DMS114 treated with DMSO at 0.1 percent for 48 hours (cell line): ENCODE data around the gene UBE2G1.
"Not testable (repeated sequence)": the region's sequence is repeated elsewhere in the genome, so short reads cannot be mapped to it uniquely, and the experiment has no call there.

ENCODE experiments used
- DNase-seq: peaks from one replicate; lab custom pipeline; 2025; ENCODE audit not compliant: unreplicated experiment; lab: John Stamatoyannopoulos, UW

The UBE2G1 gene

DNA sequence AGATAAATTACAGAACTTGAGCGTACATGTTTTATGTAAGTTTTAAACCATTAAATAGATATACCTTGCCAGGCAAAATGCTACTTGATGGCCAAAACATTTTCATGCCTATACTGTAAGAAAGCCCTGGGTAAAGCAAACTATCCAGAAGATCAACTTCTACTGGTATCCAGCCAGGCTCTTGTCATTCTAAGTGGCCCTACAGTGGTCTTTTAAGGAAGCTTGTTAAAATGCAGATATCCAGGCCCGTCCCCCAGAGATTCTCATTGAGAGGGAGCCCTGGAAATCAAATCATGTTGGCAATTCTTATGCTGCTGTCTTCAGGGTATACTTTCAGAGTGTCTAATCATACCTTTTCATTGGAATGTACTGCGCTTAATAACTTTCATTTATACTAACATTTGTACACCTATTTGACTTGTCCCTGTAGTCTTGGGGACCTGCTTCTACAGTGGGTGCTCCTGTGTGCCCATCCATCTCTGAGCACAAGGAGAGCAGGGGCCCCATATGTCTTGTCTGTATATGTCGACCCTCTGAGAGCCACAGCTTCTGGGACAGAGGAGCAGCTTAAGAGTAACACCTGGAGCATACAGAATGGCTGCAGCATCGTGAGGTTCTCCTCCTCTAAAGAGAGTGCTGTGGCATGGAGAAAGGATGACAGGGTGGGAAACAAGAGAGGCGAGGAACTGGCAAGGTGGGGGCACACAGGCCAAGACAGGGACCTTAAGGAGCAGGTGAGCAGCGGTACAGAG lies 59.1 kb downstream of the UBE2G1 start:
- DNase-seq: no peak

DNA sequence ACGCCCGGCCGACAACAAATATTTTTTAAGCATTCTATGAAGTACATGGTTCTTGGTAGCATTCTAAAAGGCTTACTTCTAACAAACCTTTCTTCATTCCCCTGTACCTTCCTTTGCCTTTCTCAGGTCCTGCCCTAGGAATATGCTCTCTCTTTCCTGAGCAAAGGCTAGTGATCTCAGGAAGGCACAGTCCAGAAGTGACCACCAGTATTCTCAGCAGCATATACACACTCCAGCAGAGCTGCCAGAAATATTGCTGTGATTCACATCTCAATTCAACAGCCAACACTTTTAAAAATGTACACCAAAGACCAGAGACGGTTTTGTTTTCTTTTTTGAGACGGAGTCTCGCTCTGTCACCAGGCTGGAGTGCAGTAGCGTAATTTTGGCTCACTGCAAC lies 61.3 kb downstream of the UBE2G1 start:
- no peak for DNase-seq

DNA sequence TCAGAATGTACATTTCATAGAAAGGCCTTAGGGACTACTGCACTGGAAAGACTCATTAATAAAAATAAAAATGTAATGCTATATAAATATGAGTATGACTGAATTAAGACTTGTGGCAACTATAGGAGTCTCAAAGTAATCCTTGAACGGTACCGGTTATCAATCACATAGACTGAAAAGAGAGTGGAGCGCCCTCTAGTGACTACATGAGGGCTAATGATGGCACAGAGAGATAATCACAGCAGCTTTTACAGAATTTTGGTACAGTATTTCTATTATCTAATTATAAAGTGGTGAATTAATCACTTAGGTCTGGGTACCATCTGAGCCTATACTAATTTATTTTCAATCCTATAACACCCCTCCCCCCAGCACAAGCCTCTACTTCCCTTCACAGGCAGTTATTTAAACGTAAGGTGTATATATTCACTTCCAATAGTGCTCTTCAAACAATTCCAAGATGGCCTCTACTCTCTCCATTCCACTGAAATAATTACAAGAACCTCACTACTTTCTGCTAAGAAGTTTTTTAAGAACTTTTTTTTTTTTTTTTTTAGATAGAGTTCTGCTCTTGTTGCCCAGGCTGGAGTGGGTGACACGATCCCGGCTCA lies 62.0 kb downstream of the UBE2G1 start:
- peak; percentile 32 for DNase-seq

DNA sequence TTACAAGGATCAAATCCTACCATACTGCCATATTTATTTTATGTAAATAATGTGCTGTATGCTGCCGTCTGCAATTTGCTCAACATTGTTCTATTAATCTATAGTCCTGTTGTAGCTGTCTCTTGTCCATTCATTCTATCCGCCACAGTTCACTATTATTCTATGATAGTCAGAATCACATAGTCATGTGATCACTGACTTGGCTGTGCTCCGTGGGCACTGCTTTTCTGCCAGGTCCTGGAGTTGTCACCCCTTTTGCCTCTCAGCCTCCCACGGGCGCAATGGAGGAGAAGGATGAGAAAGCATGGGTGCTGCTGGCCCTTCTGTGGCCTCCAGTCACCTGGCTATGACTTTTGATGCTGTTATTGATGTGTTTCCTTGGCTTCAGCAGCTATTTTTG lies 65.4 kb downstream of the UBE2G1 start:
- DNase-seq: no peak

DNA sequence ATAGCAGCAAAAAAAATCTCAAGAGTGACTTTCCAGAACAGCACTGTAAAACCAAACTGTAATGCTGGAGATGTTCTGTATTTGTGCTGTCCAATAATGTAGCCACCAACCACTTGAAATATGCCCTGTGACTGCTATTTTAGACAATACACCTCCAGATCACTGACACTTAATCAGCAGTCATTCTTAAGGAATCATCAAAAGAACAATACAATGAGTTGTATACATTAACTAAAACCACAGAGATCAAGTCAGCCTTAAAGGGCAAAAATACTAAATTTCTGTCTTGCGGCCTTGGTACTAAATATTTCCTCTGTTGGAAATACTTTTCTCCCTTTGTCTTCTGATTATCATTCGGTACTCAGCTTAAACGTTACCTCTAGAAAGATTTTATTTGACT lies 69.1 kb downstream of the UBE2G1 start:
- DNase-seq: no peak

DNA sequence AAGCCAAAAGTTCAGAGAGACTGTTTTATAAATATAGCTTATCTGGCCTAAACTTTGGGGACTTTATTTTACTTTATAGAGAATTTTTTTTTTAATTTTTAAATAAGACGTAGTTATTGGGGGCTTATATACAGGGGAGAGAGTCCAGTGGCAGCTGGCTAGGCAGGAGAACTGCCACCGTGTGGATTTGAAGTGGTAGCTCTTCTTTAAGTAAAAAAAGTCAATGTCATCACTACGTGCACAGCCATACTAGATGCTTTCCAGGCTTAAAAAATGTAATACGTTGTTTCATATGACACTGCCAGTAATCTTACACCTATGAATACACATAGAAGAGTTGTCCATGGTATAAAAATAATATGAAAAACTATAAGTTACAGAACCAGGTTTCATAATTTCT lies 70.8 kb downstream of the UBE2G1 start:
- DNase-seq: no peak

DNA sequence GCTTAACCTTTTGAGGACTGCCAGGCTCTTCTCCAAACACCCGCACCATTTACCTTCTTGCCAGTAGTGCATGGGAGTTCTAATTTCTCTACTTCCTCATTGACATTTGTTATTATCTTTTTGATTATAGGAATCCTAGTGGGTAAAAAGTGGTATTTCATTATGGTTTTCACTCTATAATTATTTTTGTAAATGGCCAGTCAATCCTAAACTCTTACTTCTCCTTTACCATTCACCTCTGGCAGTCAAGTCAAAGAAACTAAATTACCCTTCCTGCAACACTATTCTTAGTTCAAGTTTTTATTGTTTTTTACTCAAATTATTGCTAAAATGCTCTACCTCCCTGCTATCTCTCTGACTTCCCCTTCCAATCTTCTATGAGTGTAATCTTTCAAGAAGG lies 72.9 kb downstream of the UBE2G1 start:
- DNase-seq: no peak

DNA sequence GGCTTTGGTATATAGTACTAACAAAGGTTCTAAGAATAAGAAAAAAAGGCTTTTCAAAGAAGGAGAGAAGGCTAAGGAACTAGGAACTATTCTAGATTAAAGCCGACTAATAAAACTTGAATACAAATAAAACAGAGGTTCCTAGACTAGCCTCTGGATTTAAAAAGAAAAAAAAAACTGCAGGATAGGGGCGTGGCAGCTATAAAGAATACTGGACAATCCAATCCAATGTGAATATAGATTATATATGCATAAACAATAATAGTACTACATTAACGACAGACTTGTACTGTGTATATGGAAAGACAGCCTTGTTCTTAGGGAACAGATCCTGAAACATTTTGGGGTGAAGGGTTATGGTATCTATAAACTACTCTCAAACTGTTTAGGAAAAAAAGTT lies 78.8 kb downstream of the UBE2G1 start:
- DNase-seq: no peak

DNA sequence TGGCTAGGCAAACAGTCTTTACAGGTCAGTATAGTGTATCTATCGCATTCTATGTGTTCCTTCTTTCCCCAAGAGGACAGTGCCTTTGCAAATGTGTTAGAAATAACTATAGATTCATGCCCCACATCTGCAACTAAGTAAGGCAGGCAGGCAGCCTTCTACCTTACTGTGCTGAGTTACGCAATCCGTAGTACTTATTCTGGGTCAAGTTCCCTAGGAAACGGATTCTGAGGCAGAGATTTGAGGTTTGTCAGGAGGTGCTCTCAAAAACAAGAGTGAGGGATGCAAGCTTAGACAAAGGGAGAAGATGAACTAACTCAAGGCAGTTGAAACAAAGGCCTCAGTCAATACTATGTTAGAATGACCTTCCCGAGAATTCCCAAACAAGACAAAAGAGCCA lies 90.0 kb downstream of the UBE2G1 start:
- DNase-seq: no peak

DNA sequence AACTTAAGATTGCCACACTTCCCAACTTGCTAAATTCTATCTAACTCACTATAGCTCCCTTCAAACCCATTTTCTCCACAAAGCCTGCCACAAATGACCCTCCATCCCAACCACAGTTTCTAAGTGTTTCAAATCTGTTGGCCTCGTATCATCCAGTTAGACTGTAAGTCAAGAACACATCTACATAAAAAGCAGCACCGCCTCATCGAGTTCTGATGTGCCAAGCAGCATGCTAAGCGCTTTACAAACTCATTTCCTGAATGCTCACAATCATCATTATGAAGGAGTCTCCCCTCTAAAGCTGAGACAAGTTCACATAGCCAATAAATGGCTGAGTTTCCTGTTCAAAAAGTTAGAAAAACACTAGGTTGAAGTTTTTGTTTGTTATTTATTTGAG lies 93.5 kb downstream of the UBE2G1 start:
- DNase-seq: no peak

DNA sequence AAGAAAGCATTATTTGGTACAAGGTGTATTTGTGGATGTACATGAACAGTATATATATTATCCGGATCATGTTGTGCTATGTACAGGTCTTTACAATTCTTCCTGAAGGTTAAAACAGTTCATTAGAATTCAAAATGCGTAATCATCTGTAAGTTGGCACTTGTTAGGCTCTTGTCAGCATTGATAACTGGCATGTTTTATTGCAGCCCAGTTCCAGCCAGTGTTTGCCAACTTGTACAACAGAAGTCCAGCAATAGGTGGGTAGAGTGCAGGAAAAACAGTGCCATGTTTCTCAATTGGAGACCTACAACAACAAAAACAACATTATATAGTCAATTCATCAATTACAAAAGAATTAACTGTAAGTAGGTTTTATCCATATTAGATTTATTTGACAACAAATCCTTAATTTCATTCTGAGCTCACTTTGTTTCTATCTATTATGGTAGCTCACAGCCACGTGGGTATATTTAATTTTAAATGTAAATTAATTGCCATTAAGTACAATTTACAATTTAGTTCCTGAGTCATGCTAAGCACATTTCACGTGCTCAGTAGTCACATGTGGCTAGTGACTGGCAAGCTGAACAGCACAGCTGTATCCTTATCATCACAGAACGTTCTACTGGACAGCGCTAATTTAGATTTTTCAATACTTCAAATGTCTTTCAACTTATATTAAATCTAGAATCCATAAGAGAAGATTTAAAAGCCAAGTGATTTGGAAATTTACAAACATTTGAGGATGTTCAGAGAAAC lies 94.1 kb downstream of the UBE2G1 start:
- DNase-seq: no peak

DNA sequence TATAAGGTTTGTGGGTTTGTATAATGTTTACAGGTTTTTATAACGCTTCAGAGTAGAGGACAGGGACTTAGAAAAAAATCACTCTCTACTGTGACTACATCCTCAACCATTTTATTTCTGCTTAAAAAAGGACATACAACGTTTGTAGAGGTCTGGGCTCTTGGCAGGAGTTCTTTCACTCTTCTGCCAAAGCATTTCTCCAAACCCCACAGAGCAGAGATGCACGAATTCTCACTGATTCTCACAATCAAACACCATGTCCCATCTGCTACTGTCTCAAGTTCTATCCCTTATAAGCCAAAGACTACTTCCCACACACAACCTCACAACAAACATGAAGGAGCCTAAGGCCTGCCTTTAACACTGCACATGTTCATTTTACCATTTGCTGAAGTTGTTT lies 95.7 kb downstream of the UBE2G1 start:
- no peak for DNase-seq

DNA sequence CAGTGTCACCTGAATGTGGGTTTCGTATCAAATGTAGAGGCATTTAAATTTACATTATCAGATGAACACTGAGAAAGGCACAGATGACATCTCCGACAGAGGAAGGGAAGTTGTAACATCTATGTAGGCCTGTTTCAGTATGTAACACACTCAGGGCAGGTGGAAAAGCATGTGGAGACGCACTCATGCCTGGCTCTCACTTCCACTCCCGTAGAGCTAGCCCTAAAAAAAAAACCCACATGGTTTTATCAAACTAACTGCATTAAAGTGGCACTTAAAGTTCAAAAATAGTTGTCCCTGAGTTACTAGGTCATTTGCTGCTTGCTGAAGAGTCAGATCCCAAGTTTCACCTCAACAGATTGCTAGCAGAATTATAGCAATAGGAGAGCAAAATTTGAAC lies 96.6 kb downstream of the UBE2G1 start:
- DNase-seq: no peak

DNA sequence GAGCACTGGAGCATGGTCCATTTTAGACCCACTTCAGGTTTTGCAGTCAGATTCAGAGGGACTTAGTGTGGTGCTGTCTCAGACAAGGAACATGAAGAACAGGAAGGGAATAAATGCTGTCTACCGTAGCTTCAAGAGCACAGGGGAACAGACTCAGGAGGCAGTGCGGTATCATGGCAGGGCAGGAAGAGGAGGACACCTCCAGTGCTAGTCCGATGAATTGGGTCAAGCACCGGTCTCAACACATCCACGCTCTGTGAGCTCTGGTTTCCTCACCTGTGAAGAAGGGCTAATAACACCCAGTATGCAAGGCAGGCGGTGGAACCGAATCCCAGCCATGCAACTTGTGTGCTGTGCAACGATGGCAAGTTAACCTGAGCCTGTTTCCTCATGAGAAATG lies 99.1 kb downstream of the UBE2G1 start:
- DNase-seq: no peak

DNA sequence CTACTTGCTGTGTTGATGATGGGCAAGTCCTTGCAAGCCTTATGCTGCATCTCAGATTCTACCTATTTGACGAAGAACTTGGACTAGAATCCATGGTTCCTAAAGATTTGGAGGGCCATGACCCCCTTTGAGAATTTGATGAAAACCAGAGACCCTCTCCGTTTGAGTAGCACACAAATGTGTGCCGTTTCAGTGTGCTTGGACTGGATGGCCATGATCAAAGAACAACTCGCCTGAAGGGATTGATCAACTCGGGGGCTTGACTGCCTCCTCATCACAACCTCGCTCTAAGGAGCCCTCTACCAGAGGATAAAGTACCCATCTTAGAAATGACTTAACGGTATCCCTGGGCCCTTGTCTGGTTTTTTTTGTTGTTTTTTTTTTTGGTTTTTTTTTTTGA lies 99.9 kb downstream of the UBE2G1 start:
- DNase-seq: no peak

DNA sequence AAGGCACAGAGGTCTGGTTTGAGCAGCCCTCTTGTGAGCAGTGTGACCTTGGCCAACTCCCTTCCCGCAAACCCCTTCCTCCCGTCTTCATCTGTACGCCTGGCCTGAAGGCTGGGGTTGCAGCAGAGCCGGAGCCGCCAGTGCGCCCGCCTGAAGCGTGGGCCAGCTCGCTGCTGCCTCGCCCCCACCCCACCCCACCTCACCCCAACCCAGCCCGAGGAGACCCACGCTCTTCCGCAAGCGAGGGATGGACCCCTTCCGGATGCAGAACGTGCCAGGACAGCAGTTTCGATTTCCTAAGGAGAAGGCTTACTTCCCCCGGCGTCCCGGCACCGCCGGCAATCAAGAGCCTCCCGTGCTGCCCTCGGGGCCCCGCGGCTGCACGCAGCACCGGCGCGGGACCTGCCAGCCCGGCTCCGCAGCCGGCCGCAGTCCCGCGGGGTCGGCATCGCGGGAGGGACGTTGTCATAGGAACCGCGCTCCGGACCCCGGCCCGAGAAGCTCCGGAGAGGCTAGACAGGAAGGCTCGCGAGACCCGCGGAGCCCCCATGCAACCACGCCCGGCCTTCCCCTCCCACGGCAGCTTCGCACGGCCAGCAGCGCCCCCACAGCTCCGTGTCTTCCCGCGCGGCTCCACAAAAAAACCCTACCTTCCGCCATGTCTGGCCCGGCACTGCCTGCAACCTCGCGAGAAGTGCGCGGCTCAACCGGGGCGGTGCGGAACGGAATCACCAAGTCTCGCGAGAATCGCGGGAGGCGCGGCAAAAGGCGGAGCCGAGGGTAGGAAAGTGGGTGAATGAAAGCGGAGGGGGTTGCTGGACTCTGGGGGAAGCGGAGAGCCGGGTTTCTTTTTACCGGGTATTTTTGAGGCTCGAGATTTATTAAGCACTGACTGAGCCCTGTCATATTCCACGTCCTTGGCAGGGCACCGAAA lies 102.9 kb downstream of the UBE2G1 start, which contains the start of gene ANKFY1:
TSS of gene ANKFY1 (minus strand) at position 698 of the 934 bp plus-strand sequence. CDS start at position 660, 38 bp downstream.
- DNase-seq: peak; percentile 87

DNA sequence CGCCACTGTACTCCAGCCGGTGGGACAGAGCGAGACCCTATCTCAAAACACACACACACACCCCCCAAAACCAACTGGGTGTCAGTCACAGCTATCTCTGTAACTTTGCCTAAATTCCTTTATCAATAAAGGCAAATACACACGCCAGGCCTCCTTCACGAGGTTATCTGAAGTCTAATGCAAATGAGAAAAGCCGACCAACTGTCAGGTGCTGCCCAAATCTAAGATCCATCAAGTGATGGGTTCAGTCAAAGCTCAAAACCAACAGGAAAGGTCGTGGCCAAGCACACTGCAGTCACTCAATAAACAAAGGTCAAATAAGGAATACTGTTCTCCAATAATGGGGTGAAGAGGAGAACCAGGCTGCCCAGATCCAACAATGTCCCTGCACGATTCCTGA lies 103.8 kb downstream of the UBE2G1 start:
- no peak for DNase-seq

DNA sequence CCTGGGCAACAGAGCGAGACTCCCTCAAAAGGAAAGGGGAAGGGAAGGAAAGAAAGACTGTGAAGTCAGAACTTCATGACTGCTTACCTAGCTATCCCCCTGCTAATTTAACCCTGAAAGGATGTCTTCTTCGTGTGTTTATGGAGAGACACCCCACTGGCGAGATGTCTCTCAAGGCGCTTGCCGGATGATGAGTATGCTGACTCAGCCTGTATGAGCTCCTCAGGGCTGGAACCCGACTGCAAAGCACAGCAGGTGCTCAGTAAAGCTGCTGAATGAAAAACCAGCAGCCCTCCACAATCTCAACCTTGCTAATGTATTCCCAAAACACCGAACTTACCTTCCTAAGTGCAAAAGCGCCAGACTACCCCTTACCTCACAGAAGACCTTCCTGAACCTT lies 105.0 kb downstream of the UBE2G1 start:
- DNase-seq: no peak

DNA sequence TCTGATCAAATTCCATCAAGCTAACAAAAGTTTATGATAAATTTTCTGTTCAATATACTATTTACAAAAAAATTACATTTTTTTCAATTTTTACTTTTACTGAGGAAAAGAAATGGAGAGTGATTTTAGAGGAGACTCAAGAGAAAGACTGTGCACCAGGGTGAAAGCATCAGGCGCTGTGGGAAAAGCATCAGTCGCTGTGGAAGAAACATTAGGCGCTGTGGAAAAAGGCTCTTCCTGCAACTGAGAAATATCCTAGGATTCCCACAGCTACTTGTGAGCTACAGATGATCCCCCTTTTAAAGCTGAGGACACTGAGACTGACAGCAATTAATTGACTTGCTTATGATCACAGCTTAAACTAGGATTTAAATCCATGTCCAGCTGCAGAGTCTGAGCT lies 107.6 kb downstream of the UBE2G1 start:
- DNase-seq: no peak

DNA sequence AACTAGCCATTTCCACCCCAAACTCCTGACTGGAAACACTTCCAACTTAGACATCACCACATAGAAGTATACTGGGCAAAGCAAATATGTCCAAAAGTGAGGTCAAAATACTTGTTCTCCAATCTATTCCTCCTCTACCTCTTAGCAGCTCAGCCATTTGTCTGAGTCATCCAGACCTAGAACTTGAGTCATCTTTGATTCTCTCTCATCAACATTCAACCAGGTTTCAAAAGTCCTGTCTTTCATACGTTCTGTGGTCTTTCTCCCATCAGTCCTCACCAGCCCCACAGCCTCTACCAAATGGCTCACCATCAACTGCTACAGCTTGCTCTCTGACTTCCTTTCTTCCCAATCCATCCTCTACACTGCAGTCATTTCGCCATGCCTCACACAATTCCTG lies 109.5 kb downstream of the UBE2G1 start:
- DNase-seq: no peak

DNA sequence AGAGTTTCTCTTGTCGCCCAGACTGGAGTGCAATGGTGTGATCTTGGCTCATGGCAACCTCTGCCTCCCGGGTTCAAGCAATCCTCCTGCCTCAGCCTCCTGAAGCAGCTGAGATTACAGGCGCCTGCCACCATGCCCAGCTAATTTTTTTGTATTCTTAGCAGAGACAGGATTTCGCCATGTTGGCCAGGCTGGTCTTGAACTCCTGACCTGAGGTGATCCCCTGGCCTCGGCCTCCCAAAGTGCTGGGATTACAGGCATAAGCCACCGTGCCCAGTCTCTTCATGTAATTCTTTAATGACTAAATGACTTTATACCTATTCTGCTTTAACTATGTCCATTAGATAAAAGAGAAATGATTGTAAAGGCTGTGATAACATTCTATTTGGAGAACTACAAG lies 111.2 kb downstream of the UBE2G1 start:
- DNase-seq: not testable (repeated sequence)
